Measurements from ENCODE around the gene CCDC183.
"Not testable (repeated sequence)": the region's sequence is repeated elsewhere in the genome, so short reads cannot be mapped to it uniquely, and the experiment has no call there.

Gene CCDC183

DNA sequence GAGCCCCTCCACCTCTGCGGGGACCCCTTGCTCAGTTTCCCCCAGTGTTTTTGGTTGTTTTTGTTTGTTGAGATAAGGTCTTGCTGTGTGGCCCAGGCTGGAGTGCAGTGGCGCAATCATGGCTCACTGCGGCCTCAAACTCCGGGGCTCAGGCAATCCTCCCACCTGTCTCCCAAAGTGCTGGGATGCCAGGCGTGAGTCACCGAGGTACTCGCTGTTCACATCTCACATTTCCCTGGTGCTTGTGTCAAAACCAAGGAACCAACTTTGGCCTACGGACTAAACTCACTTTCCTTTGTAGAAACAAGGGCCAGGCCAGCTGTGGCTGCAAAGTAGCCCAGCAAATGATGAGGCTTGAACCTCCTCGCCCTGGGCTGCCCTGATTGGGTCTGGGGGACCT, 36.4 kb downstream of the CCDC183 start:
- Histone ChIP-seq H3K9me3 (ENCODE audit: control insufficient read depth, insufficient read depth, low read length) (no peaks in the 10 kb centered on the region), H3K36me3 (ENCODE audit: control insufficient read depth, insufficient read depth, low read length) (peaks cover 42% of the 10 kb centered on the region), H3K9ac (ENCODE audit: low read depth, low read length) (no peak overlapping the region), H3K4me1 (ENCODE audit: control insufficient read depth, insufficient read depth, low read length) (no peaks in the 10 kb centered on the region), H3K4me3 (ENCODE audit: low read depth, low read length) (no peak overlapping the region), H3K27me3 (ENCODE audit: control insufficient read depth, insufficient read depth, low read length) (no peaks in the 10 kb centered on the region)

DNA sequence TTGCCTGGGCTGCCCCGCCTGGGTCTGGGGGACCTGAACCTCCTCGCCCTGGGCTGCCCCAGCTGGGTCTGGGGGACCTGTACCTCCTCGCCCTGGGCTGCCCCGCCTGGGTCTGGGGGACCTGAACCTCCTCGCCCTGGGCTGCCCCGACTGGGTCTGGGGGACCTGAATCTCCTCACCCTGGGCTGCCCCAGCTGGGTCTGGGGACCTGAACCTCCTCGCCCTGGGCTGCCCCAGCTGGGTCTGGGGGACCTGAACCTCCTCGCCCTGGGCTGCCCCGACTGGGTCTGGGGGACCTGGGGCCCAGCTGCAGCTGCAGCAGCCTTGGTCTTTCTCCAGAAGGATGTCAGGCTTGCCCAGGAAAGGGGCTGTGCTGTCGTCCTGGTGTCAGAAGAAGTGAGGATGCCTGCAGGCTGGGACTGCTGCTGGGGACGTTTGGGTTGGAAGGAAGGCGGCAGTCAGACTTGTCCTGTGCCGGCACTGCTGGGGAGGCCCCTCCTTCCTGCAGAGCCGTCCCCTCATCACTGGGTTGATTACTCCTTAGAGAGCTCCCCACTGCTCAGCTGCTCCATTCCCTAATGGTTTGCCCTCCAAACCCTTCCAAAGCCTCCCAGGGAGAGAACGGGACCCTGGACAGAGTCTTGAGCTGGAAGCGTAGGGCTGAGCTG, 37.4 kb downstream of the CCDC183 start:
- not testable (repeated sequence) for H3K9me3 ChIP-seq (ENCODE audit: control insufficient read depth, insufficient read depth, low read length); H3K4me3 ChIP-seq (ENCODE audit: low read depth, low read length); H3K27me3 ChIP-seq (ENCODE audit: control insufficient read depth, insufficient read depth, low read length); H3K4me1 ChIP-seq (ENCODE audit: control insufficient read depth, insufficient read depth, low read length); H3K9ac ChIP-seq (ENCODE audit: low read depth, low read length)
- peaks cover 51% of the 10 kb centered on the region for H3K36me3 ChIP-seq (ENCODE audit: control insufficient read depth, insufficient read depth, low read length)

DNA sequence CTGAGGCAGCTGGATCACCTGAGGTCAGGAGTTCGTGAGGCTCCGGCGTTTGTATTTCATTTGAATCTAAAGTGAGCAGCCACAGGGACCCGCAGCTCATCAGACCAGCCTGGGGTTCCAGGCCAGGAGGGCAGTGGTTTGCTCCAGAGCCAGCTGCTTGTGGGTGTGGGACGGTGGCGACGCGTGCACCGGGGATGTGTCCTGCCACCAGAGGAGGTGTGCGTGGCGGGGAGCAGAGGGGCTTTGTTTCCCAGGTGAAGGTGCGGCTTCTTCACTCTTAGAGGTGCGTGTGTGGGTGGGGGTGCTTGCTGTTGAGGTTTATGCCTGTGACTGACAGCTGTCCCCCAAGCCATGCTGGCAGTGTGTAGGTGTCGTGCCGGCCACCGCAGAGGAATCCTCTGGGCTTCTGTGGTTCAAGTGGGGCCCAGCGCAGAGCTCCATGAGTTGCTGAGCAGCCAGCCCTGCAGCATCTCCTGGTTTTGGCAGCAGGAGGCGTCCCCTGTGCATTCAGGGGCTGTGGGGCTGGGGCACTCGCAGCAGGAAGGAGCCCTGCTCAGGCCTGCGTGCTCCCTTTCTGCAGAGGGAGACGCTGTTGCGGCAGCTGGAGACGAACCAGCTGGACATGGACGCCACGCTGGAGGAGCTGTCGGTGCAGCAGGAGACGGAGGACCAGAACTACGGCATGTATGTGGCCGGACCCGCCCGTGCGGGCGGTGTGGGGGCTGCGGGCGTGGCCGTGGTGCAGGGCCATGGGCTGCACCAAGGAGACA, 39.2 kb downstream of the CCDC183 start:
- H3K36me3 ChIP-seq (ENCODE audit: control insufficient read depth, insufficient read depth, low read length): peaks cover 42% of the 10 kb centered on the region
- H3K9me3 ChIP-seq (ENCODE audit: control insufficient read depth, insufficient read depth, low read length): no peaks in the 10 kb centered on the region
- H3K4me3 ChIP-seq (ENCODE audit: low read depth, low read length): no peak overlapping the region
- no peaks in the 10 kb centered on the region for H3K27me3 ChIP-seq (ENCODE audit: control insufficient read depth, insufficient read depth, low read length)
- no peak overlapping the region for H3K9ac ChIP-seq (ENCODE audit: low read depth, low read length)
- H3K4me1 ChIP-seq (ENCODE audit: control insufficient read depth, insufficient read depth, low read length): no peaks in the 10 kb centered on the region

DNA sequence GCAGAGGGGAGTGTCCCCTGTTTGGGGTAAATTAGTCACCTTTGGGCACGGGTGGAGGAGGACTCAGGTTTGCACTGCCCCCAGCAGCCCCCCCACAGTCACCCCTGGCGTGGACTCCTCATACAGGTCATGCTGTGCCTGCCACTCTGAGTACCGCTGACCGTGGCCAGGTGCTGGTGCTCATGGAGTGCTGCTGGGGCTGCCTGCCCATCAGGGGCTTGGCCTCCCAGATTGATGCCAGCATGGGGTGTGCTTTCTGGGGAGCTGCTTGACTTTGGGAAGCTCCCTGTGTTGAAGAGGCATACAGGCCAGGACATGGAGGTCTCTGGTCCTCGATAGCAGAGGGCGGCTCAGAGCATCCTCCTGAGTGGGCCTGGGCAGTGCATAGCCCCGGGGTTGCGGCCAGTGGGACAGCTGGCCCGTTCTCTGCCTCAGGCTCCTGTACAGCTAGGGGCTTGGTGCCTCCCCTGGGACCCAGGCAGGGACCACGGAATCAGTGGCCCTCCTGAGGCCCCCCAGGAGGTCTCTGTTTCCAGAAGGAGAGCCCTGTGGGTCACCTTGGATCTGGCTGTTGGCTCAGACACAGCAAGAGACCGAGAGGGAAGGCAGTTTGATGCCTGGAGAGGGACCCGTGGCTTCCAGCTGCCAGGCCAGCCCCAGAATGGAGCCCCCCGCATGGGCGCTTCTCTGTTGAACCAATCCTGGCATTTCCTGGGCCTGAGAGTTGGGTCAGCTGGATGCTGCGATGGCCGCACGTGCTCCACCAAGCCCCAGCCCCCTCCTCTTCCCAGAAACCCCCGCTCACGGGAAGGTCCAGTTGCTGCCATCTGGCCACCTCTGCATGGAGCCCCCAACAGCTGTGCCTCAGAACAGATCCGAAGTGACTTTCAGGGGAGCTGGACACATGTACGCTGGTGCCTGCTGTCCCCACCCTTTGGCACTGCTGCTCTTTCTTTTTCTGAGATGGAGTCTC, 40.1 kb downstream of the CCDC183 start:
- H3K9ac ChIP-seq (ENCODE audit: low read depth, low read length): no peak overlapping the region

DNA sequence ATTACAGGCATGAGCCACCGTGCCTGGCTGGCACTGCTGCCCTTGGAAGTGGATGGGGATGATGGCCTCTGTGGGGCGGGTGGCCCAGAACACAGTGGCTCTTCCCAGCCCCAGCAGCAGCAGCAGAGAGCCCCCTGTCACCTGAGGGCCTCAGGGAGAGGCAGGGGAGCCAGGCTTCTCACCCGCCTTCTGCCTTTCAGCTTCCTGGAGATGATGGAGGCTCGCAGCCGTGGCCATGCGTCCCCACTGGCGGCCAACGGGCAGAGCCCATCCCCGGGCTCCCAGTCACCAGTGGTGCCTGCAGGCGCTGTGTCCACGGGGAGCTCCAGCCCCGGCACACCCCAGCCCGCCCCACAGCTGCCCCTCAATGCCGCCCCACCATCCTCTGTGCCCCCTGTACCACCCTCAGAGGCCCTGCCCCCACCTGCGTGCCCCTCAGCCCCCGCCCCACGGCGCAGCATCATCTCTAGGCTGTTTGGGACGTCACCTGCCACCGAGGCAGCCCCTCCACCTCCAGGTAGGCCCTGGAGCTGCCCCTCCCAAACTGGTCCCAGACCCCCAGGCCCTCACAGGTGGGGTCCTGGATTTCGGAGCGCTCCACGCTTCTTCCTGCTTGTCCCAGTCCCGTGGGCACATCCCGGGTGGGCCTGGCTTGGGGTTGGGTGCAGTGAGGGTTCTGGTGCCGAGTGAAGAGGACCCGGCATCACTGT, 41.2 kb downstream of the CCDC183 start:
- Histone ChIP-seq H3K4me1 (ENCODE audit: control insufficient read depth, insufficient read depth, low read length) (peaks cover 4% of the 10 kb centered on the region), H3K9ac (ENCODE audit: low read depth, low read length) (no peak overlapping the region), H3K36me3 (ENCODE audit: control insufficient read depth, insufficient read depth, low read length) (peaks cover 24% of the 10 kb centered on the region)

More for the DNA sequence above, 40.1 kb downstream of the CCDC183 start:
- H3K27me3 ChIP-seq (ENCODE audit: control insufficient read depth, insufficient read depth, low read length): no peaks in the 10 kb centered on the region
- H3K36me3 ChIP-seq (ENCODE audit: control insufficient read depth, insufficient read depth, low read length): peaks cover 35% of the 10 kb centered on the region
- no peaks in the 10 kb centered on the region for H3K4me1 ChIP-seq (ENCODE audit: control insufficient read depth, insufficient read depth, low read length)
- no peaks in the 10 kb centered on the region for H3K9me3 ChIP-seq (ENCODE audit: control insufficient read depth, insufficient read depth, low read length)
- H3K4me3 ChIP-seq (ENCODE audit: low read depth, low read length): no peak overlapping the region

DNA sequence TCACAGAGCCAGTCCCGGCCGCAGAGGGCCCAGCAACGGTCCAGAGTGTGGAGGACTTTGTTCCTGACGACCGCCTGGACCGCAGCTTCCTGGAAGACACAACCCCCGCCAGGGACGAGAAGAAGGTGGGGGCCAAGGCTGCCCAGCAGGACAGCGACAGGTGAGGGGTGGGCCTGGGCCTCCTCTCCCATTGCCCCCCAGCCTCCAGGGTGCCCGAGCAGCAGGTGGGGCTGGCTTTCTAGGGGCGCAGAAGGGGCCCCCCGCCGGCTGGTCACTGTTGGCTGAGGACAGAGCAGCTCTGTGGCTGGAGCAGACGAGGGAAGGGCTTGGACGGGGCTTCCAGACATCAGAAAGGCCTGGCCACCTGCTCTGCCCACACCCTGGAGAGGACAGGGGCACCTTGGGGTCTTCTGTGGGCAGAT, 41.7 kb downstream of the CCDC183 start:
- not testable (repeated sequence) for H3K27me3 ChIP-seq (ENCODE audit: control insufficient read depth, insufficient read depth, low read length); H3K4me1 ChIP-seq (ENCODE audit: control insufficient read depth, insufficient read depth, low read length); H3K4me3 ChIP-seq (ENCODE audit: low read depth, low read length); H3K9me3 ChIP-seq (ENCODE audit: control insufficient read depth, insufficient read depth, low read length); H3K9ac ChIP-seq (ENCODE audit: low read depth, low read length)
- H3K36me3 ChIP-seq (ENCODE audit: control insufficient read depth, insufficient read depth, low read length): peaks cover 23% of the 10 kb centered on the region

More for the DNA sequence above, 41.2 kb downstream of the CCDC183 start:
- H3K4me3 ChIP-seq (ENCODE audit: low read depth, low read length): no peak overlapping the region
- no peaks in the 10 kb centered on the region for H3K9me3 ChIP-seq (ENCODE audit: control insufficient read depth, insufficient read depth, low read length)
- H3K27me3 ChIP-seq (ENCODE audit: control insufficient read depth, insufficient read depth, low read length): no peaks in the 10 kb centered on the region

DNA sequence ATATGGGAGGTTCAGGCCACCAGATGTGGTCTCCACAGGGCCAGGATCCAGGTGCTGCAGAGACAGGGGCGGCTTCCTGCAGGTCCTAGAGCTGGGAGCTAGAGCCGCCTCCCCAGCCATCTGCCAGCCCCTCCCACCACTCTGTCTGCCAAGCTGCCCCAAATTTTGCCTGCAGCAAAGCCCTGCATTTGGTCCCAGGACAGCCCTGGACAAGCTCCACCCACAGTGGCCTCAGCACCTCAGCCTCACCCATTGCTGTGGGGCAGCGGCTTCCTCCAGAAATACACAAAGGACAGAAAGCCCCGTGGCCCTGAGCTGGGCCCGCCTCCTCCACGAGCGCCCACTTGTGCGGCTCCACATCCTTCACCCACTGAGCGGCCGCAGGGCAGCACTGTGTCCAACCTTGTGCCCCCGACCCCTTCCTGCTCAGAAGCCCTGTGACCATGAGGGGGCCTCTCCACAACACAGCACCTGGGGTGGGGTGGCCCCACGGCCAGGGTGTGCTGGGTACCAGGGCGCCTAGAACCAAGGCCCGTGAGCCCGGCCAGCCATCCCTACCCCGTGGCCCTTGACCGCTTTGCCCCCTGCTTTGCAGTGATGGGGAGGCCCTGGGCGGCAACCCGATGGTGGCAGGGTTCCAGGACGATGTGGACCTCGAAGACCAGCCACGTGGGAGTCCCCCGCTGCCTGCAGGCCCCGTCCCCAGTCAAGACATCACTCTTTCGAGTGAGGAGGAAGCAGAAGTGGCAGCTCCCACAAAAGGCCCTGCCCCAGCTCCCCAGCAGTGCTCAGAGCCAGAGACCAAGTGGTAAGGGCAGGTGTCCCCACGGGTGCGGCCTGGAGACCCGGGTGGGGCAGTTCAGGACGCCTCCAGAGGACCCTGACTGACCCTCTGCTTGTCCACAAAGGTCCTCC, 42.4 kb downstream of the CCDC183 start:
- peaks cover 23% of the 10 kb centered on the region for H3K36me3 ChIP-seq (ENCODE audit: control insufficient read depth, insufficient read depth, low read length)
- no peaks in the 10 kb centered on the region for H3K9me3 ChIP-seq (ENCODE audit: control insufficient read depth, insufficient read depth, low read length)
- H3K4me1 ChIP-seq (ENCODE audit: control insufficient read depth, insufficient read depth, low read length): peaks cover 4% of the 10 kb centered on the region

DNA sequence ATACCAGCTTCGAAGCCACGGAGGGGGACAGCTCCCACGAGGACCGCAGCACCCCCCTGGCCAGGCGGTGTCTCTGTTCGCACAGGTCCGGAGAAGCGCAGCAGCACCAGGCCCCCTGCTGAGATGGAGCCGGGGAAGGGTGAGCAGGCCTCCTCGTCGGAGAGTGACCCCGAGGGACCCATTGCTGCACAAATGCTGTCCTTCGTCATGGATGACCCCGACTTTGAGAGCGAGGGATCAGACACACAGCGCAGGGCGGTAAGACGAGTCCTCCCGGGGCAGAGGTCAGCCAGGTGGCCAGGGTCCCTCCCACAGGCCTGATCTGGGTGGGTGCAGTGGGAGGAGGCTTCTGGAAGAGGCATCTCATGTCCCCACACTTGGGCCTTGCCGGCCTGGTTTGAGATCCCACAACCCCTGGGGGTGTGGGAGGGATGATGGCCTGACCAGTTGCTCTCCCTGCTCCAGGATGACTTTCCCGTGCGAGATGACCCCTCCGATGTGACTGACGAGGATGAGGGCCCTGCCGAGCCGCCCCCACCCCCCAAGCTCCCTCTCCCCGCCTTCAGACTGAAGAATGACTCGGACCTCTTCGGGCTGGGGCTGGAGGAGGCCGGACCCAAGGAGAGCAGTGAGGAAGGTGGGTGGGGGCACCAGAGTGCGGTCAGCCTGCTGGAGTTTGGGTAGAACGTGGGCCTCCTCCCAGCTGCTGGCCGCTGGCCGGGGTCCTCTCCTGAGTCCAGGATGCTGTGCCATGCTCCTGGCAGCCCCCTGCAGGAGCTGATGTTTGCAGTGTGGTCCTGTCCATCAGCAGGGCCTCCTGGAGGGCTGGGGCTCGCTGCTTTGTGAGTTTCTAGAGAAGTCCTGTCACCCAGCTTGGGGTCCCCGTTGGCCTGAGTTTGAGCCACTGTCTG, 43.3 kb downstream of the CCDC183 start:
- no peak overlapping the region for H3K9ac ChIP-seq (ENCODE audit: low read depth, low read length)
- H3K36me3 ChIP-seq (ENCODE audit: control insufficient read depth, insufficient read depth, low read length): peaks cover 23% of the 10 kb centered on the region
- no peaks in the 10 kb centered on the region for H3K9me3 ChIP-seq (ENCODE audit: control insufficient read depth, insufficient read depth, low read length)
- H3K4me3 ChIP-seq (ENCODE audit: low read depth, low read length): no peak overlapping the region
- peaks cover 4% of the 10 kb centered on the region for H3K4me1 ChIP-seq (ENCODE audit: control insufficient read depth, insufficient read depth, low read length)
- no peaks in the 10 kb centered on the region for H3K27me3 ChIP-seq (ENCODE audit: control insufficient read depth, insufficient read depth, low read length)

More for the DNA sequence above, 42.4 kb downstream of the CCDC183 start:
- Histone ChIP-seq H3K9ac (ENCODE audit: low read depth, low read length) (no peak overlapping the region), H3K4me3 (ENCODE audit: low read depth, low read length) (no peak overlapping the region), H3K27me3 (ENCODE audit: control insufficient read depth, insufficient read depth, low read length) (no peaks in the 10 kb centered on the region)

DNA sequence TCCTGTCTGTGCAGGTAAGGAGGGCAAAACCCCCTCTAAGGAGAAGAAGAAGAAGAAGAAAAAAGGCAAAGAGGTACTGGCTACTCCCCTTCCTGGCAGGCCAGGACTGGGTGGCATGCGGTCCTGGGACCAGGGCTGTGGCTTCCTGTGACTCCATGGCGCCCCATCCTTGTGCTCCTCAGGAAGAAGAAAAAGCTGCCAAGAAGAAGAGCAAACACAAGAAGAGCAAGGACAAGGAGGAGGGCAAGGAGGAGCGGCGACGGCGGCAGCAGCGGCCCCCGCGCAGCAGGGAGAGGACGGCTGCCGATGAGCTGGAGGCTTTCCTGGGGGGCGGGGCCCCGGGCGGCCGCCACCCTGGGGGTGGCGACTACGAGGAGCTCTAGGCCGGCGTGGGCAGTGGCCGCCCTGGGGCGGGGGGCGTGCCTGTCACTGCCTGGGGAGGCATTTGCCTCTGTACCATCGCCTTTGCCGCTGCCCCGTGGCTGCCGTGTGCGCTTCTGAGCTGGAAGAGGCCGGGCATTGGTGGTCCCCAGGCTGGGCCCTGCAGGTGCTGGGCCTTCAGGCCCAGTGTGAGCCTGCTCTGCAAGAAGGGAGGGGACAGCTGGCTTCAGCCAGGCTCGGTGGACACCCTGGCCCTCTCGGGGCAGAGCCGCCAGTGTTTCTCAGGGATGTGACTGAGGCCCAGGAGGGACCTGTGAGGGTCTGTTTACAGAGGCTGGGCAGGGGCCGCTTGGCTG, 44.2 kb downstream of the CCDC183 start:
- no peak overlapping the region for H3K9ac ChIP-seq (ENCODE audit: low read depth, low read length)
- no peaks in the 10 kb centered on the region for H3K9me3 ChIP-seq (ENCODE audit: control insufficient read depth, insufficient read depth, low read length)
- no peaks in the 10 kb centered on the region for H3K27me3 ChIP-seq (ENCODE audit: control insufficient read depth, insufficient read depth, low read length)
- no peak overlapping the region for H3K4me3 ChIP-seq (ENCODE audit: low read depth, low read length)
- peaks cover 4% of the 10 kb centered on the region for H3K4me1 ChIP-seq (ENCODE audit: control insufficient read depth, insufficient read depth, low read length)
- peaks cover 23% of the 10 kb centered on the region for H3K36me3 ChIP-seq (ENCODE audit: control insufficient read depth, insufficient read depth, low read length)

Data from iPS-15b (cell line).